ENCODE measurements around the gene NPRL2.
A peak's percentile ranks its signal among the peaks of the same experiment; 100 is the strongest.

Gene NPRL2

GRCh38 chr3:50327943-50328691, 22.5 kb downstream of the NPRL2 start, which contains the start of gene TUSC2:
TUSC2 (minus strand) TSS chr3:50328223; CDS start chr3:50328099, 124 bp downstream.
- DNase-seq (ENCODE audit: low read depth in 3 of 3): peak; percentile 83 to 91 (median 87)

- no peak for DNase-seq (ENCODE audit: low read depth in 3 of 3)
Measured at GRCh38 chr3:50327129-50327528, 23.4 kb downstream of the NPRL2 start.

GRCh38 chr3:50326182-50326541, 24.4 kb downstream of the NPRL2 start:
- no peak for DNase-seq (ENCODE audit: low read depth in 3 of 3)

GRCh38 chr3:50325497-50326181, 24.9 kb downstream of the NPRL2 start:
- DNase-seq (ENCODE audit: low read depth in 3 of 3): no peak

- no peak for DNase-seq (ENCODE audit: low read depth in 3 of 3)
Measured at GRCh38 chr3:50325113-50325480, 25.5 kb downstream of the NPRL2 start.

GRCh38 chr3:50324351-50325112, 26.0 kb downstream of the NPRL2 start:
- DNase-seq (ENCODE audit: low read depth in 3 of 3): no peak

GRCh38 chr3:50323614-50324199, 26.9 kb downstream of the NPRL2 start:
- no peak for DNase-seq (ENCODE audit: low read depth in 3 of 3)

GRCh38 chr3:50323092-50323600, 27.4 kb downstream of the NPRL2 start:
- no peak for DNase-seq (ENCODE audit: low read depth in 3 of 3)

- DNase-seq (ENCODE audit: low read depth in 3 of 3): no peak
Measured at GRCh38 chr3:50322386-50323091, 28.0 kb downstream of the NPRL2 start, which contains the start of gene HYAL2. HYAL2 (minus strand) TSS chr3:50322745; CDS start chr3:50320489, 2,256 bp downstream.

GRCh38 chr3:50322115-50322385, 28.5 kb downstream of the NPRL2 start:
- DNase-seq (ENCODE audit: low read depth in 3 of 3): no peak

GRCh38 chr3:50321336-50322114, 29.1 kb downstream of the NPRL2 start:
- DNase-seq (ENCODE audit: low read depth in 3 of 3): peak; percentile 69 to 84 (median 70)

GRCh38 chr3:50320853-50321335, 29.7 kb downstream of the NPRL2 start:
- DNase-seq (ENCODE audit: low read depth in 3 of 3): peak in 2 of 3 experiments; percentile 43 to 54

- no peak for DNase-seq (ENCODE audit: low read depth in 3 of 3)
Measured at GRCh38 chr3:50319894-50320625, 30.5 kb downstream of the NPRL2 start.

- DNase-seq (ENCODE audit: low read depth in 3 of 3): no peak
Measured at GRCh38 chr3:50319181-50319893, 31.2 kb downstream of the NPRL2 start.

GRCh38 chr3:50318615-50319014, 32.0 kb downstream of the NPRL2 start:
- DNase-seq (ENCODE audit: low read depth in 3 of 3): no peak

- DNase-seq (ENCODE audit: low read depth in 3 of 3): no peak
Measured at GRCh38 chr3:50318163-50318562, 32.4 kb downstream of the NPRL2 start.

GRCh38 chr3:50317300-50317699, 33.3 kb downstream of the NPRL2 start:
- DNase-seq (ENCODE audit: low read depth in 3 of 3): no peak

- peak in 1 of 3 experiments; percentile 62 for DNase-seq (ENCODE audit: low read depth in 3 of 3)
Measured at GRCh38 chr3:50316657-50317242, 33.8 kb downstream of the NPRL2 start.

GRCh38 chr3:50314816-50315215, 35.8 kb downstream of the NPRL2 start:
- DNase-seq (ENCODE audit: low read depth in 3 of 3): no peak

Data from stimulated activated CD4-positive, alpha-beta T cell treated with anti-CD3 and anti-CD28 coated beads, TNF-alpha, amount 100 ng/mL, for 4 hours (primary cell).